Fibroblast of lung (primary cell): ENCODE results near the gene ICAM3. TPM values are rescaled to one million over a fixed set of nuclear protein-coding genes. Genes with fewer than 3 reads are reported as not detected.
A peak's percentile ranks its signal among the peaks of the same experiment; 100 is the strongest.

Experiments
- DNase-seq, 2 donors: peaks; one replicate each; pipeline versions ENCODE4 v3.0.0 to v3.0.0-alpha.2; 2010; ENCODE audit warnings: low read depth in 2 of 2
- H2AFZ ChIP-seq: 2 replicates; pipeline ENCODE4 v1.5.1; 2012; ENCODE audit warnings: low read length, control low read depth, inconsistent platforms
- H3K27ac ChIP-seq: 2 replicates; pipeline ENCODE4 v1.5.1; 2011; ENCODE audit warnings: low read length, control low read depth; ENCODE audit not compliant: insufficient read depth
- H3K27me3 ChIP-seq: 2 replicates; pipeline ENCODE4 v1.5.1; 2011; ENCODE audit warnings: mild to moderate bottlenecking, low read length; ENCODE audit not compliant: control insufficient read depth, insufficient read depth
- H3K36me3 ChIP-seq: 2 replicates; pipeline ENCODE4 v1.5.1; 2011; ENCODE audit warnings: low read length; ENCODE audit not compliant: control insufficient read depth, insufficient read depth
- H3K4me1 ChIP-seq: 2 replicates; pipeline ENCODE4 v1.5.1; 2011; ENCODE audit warnings: low read length; ENCODE audit not compliant: control insufficient read depth, insufficient read depth; ENCODE audit errors: extremely low read depth
- H3K4me2 ChIP-seq: 2 replicates; pipeline ENCODE4 v1.5.1; 2011; ENCODE audit warnings: low read length, control low read depth; ENCODE audit not compliant: insufficient read depth; ENCODE audit errors: extremely low read depth
- H3K4me3 ChIP-seq, 4 experiments: fragments of 200-600 bp in 1 of 4; sonication (generic) in 1 of 4; replicated peaks in 1 of 4; 2 replicates each; pipeline ENCODE4 v1.5.1; 2011 to 2016; ENCODE audit warnings: low read length in 4 of 4, low read depth in 3 of 4, mild to moderate bottlenecking in 3 of 4, control low read depth in 2 of 4, inconsistent platforms in 1 of 4, mixed read lengths in 1 of 4; ENCODE audit not compliant: insufficient read depth in 1 of 4; ENCODE audit errors: control extremely low read depth in 1 of 4
- H3K79me2 ChIP-seq: 2 replicates; pipeline ENCODE4 v1.5.1; 2012; ENCODE audit warnings: mild to moderate bottlenecking, low read length, inconsistent platforms; ENCODE audit not compliant: control insufficient read depth, insufficient read depth
- H3K9ac ChIP-seq: 2 replicates; pipeline ENCODE4 v1.5.1; 2011; ENCODE audit warnings: mild to moderate bottlenecking, low read length, control low read depth; ENCODE audit not compliant: insufficient read depth
- H3K9me3 ChIP-seq: 2 replicates; pipeline ENCODE4 v1.5.1; 2012; ENCODE audit warnings: low read depth, low read length; ENCODE audit not compliant: control insufficient read depth, insufficient read depth
- H4K20me1 ChIP-seq: 2 replicates; pipeline ENCODE4 v1.5.1; 2011; ENCODE audit warnings: low read length; ENCODE audit not compliant: control insufficient read depth, insufficient read depth; ENCODE audit errors: extremely low read depth
- EZH2 ChIP-seq: IDR thresholded peaks from 2 replicates; pipeline ENCODE4 v1.5.1; 2012; ENCODE audit warnings: low read length, control low read depth, mild to moderate bottlenecking; ENCODE audit errors: missing control alignments
- polyA plus RNA-seq, 2 donors: library from polyadenylated mRNA; depleted of rRNA in 1 of 2; stranded (reverse) in 1 of 2; unstranded in 1 of 2; fragments of >200 nt; gene quantifications; 2 replicates each; pipeline ENCODE4 v1.2.1, GENCODE V29; 2011 to 2012; ENCODE audit warnings: missing spikeins in 1 of 2
- total RNA-seq: library from RNA; depleted of rRNA; stranded (reverse); fragments of >200 nt; gene quantifications from 2 replicates; pipeline ENCODE4 v1.2.1, GENCODE V29; 2014
- TF ChIP-seq, protein P1 (sequence below), 2 donors: IDR thresholded peaks in 1 of 2; conservative IDR thresholded peaks in 1 of 2; 1 replicate in 1 of 2; 2 replicates in 1 of 2; pipeline ENCODE4 v1.5.1; 2011 to 2012; ENCODE audit warnings: low read length in 2 of 2, control low read depth in 1 of 2, inconsistent platforms in 1 of 2, low read depth in 1 of 2, mild to moderate bottlenecking in 1 of 2

Gene ICAM3
- total and polyA plus RNA-seq, 2 donors (not counting 1 experiment from before 2014, with no cell fraction given), result 4.3 to 4.5 TPM

- DNase-seq, result peak; percentile 94 to 95
Measured at GRCh38 chr19:10334588-10335351, 4.7 kb downstream of the ICAM3 start.

DNA sequence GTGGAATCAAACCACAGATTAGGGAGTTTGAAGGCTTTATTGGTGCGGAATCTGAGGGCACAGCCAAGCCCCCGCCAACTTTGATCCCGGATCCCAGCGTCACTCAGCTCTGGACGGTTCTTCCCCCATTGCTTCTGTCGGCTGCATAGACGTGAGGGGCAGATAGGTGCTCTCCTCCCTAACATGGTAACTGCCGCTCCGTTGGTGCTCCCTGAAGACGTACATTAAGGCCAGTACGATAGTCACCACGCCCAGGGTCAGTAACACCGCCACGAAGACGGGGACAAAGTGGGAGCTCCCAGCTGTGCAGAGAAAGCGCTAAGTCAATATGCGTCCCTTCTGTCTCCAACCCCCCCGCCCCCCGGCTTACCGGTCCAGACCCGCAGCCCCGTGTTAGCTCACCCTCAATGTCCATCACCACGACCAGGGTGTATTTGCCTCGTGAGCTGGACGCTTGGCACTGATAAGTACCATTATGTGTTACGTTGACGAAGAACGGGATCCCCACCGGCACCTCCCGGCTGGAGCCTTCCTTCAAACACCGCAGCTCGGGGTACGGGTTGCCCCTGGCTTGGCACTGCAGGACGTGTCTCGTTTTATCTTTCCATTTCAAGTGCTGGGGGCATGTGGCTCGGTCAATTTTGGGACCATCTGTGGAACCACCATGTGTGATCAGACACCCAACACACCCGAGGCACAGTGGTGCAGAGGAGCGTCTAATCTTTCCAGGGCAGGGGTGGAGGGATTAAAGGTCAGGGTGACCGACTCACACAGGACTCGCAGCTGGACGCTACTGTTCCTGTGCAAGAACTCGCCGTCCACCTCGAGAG is 5.5 kb downstream of the ICAM3 start:
- peaks cover 11% of the 10 kb centered on the region for H3K36me3 ChIP-seq
- peak overlapping the region; percentile 95 for H2AFZ ChIP-seq
- peak overlapping the region; percentile 26 for H3K27ac ChIP-seq
- peak overlapping the region; percentile 60 for H3K9ac ChIP-seq
- no peaks in the 10 kb centered on the region for H4K20me1 ChIP-seq
- DNase-seq, result no peak
- no peaks in the 10 kb centered on the region for H3K27me3 ChIP-seq
- peaks cover 13% of the 10 kb centered on the region for H3K4me1 ChIP-seq
- peaks cover 26% of the 10 kb centered on the region for H3K79me2 ChIP-seq
- H3K4me2 ChIP-seq, result peak overlapping the region; percentile 96
- no peaks in the 10 kb centered on the region for H3K9me3 ChIP-seq
- H3K4me3 ChIP-seq, result peak overlapping the region; percentile 84 to 98 (median 88)
- TF ChIP-seq EZH2, result no peak
- TF ChIP-seq, protein P1, sequence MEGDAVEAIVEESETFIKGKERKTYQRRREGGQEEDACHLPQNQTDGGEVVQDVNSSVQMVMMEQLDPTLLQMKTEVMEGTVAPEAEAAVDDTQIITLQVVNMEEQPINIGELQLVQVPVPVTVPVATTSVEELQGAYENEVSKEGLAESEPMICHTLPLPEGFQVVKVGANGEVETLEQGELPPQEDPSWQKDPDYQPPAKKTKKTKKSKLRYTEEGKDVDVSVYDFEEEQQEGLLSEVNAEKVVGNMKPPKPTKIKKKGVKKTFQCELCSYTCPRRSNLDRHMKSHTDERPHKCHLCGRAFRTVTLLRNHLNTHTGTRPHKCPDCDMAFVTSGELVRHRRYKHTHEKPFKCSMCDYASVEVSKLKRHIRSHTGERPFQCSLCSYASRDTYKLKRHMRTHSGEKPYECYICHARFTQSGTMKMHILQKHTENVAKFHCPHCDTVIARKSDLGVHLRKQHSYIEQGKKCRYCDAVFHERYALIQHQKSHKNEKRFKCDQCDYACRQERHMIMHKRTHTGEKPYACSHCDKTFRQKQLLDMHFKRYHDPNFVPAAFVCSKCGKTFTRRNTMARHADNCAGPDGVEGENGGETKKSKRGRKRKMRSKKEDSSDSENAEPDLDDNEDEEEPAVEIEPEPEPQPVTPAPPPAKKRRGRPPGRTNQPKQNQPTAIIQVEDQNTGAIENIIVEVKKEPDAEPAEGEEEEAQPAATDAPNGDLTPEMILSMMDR (conservative IDR thresholded peaks at IDR 0.05 in 1 of 2, IDR thresholded peaks at IDR 0.05 in 1 of 2; ENCODE audit: low read depth in 1 of 2, low read length in 2 of 2), result no peak

More at GRCh38 chr19:10334588-10335351, 4.7 kb downstream of the ICAM3 start:
- Histone ChIP-seq H3K27ac (peak overlapping the region; percentile 26), H4K20me1 (no peaks in the 10 kb centered on the region), H3K4me3 (peak overlapping the region; percentile 84 to 98 (median 88)), H3K9me3 (no peaks in the 10 kb centered on the region), H3K36me3 (peaks cover 6% of the 10 kb centered on the region), H3K27me3 (no peaks in the 10 kb centered on the region), H2AFZ (peak overlapping the region; percentile 95), H3K4me2 (peak overlapping the region; percentile 96), H3K9ac (peak overlapping the region; percentile 60), H3K79me2 (peaks cover 24% of the 10 kb centered on the region), H3K4me1 (peaks cover 13% of the 10 kb centered on the region)
- TF ChIP-seq EZH2, result no peak
- TF ChIP-seq, protein P1 (conservative IDR thresholded peaks at IDR 0.05 in 1 of 2, IDR thresholded peaks at IDR 0.05 in 1 of 2; ENCODE audit: low read depth in 1 of 2, low read length in 2 of 2), result no peak
